ENCODE results near the gene USE1. TPM values are rescaled to one million over a fixed set of nuclear protein-coding genes. Genes with fewer than 3 reads are reported as not detected.
"Not testable (repeated sequence)": the region's sequence is repeated elsewhere in the genome, so short reads cannot be mapped to it uniquely, and the experiment has no call there.

The USE1 gene
- total RNA-seq, 6 experiments from 2014 or later, result 23.5 to 29.3 (median 25.7) TPM

- TF ChIP-seq, protein P1, sequence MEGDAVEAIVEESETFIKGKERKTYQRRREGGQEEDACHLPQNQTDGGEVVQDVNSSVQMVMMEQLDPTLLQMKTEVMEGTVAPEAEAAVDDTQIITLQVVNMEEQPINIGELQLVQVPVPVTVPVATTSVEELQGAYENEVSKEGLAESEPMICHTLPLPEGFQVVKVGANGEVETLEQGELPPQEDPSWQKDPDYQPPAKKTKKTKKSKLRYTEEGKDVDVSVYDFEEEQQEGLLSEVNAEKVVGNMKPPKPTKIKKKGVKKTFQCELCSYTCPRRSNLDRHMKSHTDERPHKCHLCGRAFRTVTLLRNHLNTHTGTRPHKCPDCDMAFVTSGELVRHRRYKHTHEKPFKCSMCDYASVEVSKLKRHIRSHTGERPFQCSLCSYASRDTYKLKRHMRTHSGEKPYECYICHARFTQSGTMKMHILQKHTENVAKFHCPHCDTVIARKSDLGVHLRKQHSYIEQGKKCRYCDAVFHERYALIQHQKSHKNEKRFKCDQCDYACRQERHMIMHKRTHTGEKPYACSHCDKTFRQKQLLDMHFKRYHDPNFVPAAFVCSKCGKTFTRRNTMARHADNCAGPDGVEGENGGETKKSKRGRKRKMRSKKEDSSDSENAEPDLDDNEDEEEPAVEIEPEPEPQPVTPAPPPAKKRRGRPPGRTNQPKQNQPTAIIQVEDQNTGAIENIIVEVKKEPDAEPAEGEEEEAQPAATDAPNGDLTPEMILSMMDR (IDR thresholded peaks at IDR 0.05), result no peak
- peaks cover 3% of the 10 kb centered on the region for H3K27me3 Mint-ChIP-seq (ENCODE audit: insufficient read depth)
- H3K27ac Mint-ChIP-seq, result peak overlapping the region; percentile 21; the same call in 1 of the 2 replicates
- no peaks in the 10 kb centered on the region for H3K4me1 Mint-ChIP-seq (ENCODE audit: low read depth)
- no peak for DNase-seq
- H3K36me3 Mint-ChIP-seq (ENCODE audit: low read depth), result peaks cover 6% of the 10 kb centered on the region
- no peak overlapping the region for H3K4me3 Mint-ChIP-seq
- H3K9me3 Mint-ChIP-seq, result no peaks in the 10 kb centered on the region
Observed at GRCh38 chr19:17184371-17184841, 30.8 kb upstream of the USE1 start.

DNA sequence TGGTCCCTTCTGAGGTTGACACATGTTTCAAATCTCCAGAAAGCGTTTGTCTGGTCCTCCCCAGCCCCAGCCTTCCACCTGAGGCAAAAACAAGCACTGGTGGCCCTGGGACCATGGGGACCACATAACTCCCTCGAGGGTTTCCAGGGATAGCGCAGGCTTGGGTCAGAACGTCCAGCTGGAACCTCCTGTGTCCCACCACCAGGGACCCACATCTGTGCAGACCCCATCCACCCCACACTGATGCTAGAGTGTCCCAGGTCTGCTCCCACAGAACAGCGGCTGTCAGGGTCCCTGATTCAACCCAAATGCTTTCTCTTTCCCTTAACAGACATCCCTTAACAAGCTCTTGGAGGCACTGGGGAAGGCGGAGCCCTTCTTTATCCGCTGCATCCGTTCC lies 29.6 kb upstream of the USE1 start:
- Mint-ChIP-seq H3K27ac (no peak overlapping the region), H3K36me3 (ENCODE audit: low read depth) (peaks cover 6% of the 10 kb centered on the region), H3K27me3 (ENCODE audit: insufficient read depth) (peaks cover 3% of the 10 kb centered on the region), H3K4me1 (ENCODE audit: low read depth) (no peaks in the 10 kb centered on the region), H3K9me3 (no peaks in the 10 kb centered on the region), H3K4me3 (no peak overlapping the region)
- no peak for DNase-seq
- TF ChIP-seq, protein P1 (IDR thresholded peaks at IDR 0.05), result no peak

DNA sequence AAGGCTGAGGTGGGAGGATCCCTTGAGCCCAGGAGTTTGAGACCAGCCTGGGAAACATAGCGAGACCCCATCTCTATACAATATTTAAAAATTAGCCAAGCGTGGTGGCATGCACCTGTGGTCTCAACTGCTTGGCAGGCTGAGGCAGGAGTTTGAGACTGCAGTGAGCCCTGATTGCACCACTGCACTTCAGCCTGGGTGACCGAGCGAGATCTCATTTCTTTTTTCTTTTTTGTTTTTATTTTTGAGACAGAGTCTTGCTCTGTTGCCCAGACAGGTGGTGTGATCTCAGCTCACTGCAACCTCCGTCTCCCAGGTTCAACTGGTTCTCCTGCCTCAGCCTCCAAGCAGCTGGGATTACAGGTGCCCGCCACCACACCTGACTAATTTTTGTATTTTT lies 23.4 kb upstream of the USE1 start:
- H3K36me3 Mint-ChIP-seq (ENCODE audit: low read depth), result peaks cover 15% of the 10 kb centered on the region
- H3K4me3 Mint-ChIP-seq, result not testable (repeated sequence)

DNA sequence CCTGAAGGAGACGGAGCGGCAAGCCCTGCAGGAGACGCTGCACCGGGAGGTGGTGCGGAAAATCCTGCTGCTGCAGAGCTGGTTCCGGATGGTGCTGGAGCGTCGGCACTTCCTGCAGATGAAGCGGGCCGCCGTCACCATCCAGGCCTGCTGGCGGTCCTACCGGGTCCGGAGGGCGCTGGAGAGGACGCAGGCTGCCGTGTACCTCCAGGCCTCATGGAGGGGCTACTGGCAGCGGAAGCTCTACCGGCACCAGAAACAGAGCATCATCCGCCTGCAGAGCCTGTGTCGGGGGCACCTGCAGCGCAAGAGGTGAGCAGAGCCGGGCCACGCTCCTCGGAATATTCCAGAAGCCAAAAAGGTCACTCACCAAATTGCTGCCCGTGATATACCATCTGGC lies 22.4 kb upstream of the USE1 start:
- Mint-ChIP-seq H3K27me3 (ENCODE audit: insufficient read depth) (peaks cover 2% of the 10 kb centered on the region), H3K27ac (no peak overlapping the region), H3K36me3 (ENCODE audit: low read depth) (peaks cover 25% of the 10 kb centered on the region), H3K4me3 (no peak overlapping the region), H3K9me3 (no peaks in the 10 kb centered on the region), H3K4me1 (ENCODE audit: low read depth) (no peaks in the 10 kb centered on the region)
- TF ChIP-seq, protein P1 (IDR thresholded peaks at IDR 0.05), result no peak
- DNase-seq, result no peak

More for the DNA sequence above, 23.4 kb upstream of the USE1 start:
- not testable (repeated sequence) for H3K4me1 Mint-ChIP-seq (ENCODE audit: low read depth); DNase-seq; H3K9me3 Mint-ChIP-seq; H3K27ac Mint-ChIP-seq; H3K27me3 Mint-ChIP-seq (ENCODE audit: insufficient read depth)

DNA sequence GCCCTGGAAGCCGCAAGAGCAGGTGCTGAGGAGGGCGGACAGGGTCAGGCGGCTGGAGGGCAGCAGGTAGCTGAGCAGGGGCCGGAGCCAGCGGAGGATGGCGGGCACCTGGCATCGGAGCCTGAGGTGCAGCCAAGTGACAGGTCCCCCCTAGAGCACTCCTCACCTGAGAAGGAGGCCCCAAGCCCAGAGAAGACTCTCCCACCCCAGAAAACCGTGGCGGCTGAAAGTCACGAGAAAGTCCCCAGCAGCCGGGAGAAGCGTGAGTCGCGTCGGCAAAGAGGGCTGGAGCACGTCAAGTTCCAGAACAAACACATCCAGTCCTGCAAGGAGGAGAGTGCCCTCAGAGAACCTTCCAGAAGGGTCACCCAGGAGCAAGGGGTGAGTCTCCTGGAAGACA lies 20.5 kb upstream of the USE1 start:
- Mint-ChIP-seq H3K36me3 (ENCODE audit: low read depth) (peaks cover 38% of the 10 kb centered on the region), H3K27me3 (ENCODE audit: insufficient read depth) (peaks cover 2% of the 10 kb centered on the region), H3K27ac (no peak overlapping the region), H3K4me3 (no peak overlapping the region), H3K9me3 (no peaks in the 10 kb centered on the region), H3K4me1 (ENCODE audit: low read depth) (no peaks in the 10 kb centered on the region)
- TF ChIP-seq, protein P1 (IDR thresholded peaks at IDR 0.05), result no peak
- DNase-seq, result no peak

- no peak for DNase-seq
- Mint-ChIP-seq H3K4me3 (no peak overlapping the region), H3K27me3 (ENCODE audit: insufficient read depth) (peaks cover 2% of the 10 kb centered on the region), H3K4me1 (ENCODE audit: low read depth) (no peaks in the 10 kb centered on the region), H3K9me3 (no peaks in the 10 kb centered on the region), H3K27ac (no peak overlapping the region), H3K36me3 (ENCODE audit: low read depth) (peaks cover 38% of the 10 kb centered on the region)
- TF ChIP-seq, protein P1 (IDR thresholded peaks at IDR 0.05), result no peak
Observed at GRCh38 chr19:17195106-17195505, 20.1 kb upstream of the USE1 start.

Measured in HFFc6 (cell line).